Spleen (tissue), 7 donors: ENCODE data around the gene RNF167.

ENCODE experiments used
- CTCF ChIP-seq, 11 experiments: fragments of 200-600 bp in 7 of 11; fragments of 450-650 bp in 4 of 11; sonication (generic) in 4 of 11; IDR thresholded peaks in 8 of 11; conservative IDR thresholded peaks in 3 of 11; 1 replicate in 7 of 11; 2 replicates in 4 of 11; pipeline versions ENCODE4 v1.4.0 to v1.8.0; 2016 to 2021; ENCODE audit warnings: antibody characterized with exemption in 11 of 11, inconsistent platforms in 4 of 11, mild to moderate bottlenecking in 1 of 11
- POLR2A ChIP-seq, 3 donors: fragments of 450-650 bp; IDR thresholded peaks; one replicate each; pipeline ENCODE4 v1.5.1; 2017; ENCODE audit warnings: antibody characterized with exemption in 3 of 3, mild to moderate bottlenecking in 1 of 3
- POLR2AphosphoS5 ChIP-seq, 3 donors: sonication (generic); formaldehyde crosslinking; IDR thresholded peaks; one replicate each; pipeline ENCODE4 v1.5.1; 2017; ENCODE audit warnings: antibody characterized with exemption in 3 of 3
- donor health status: DM: no; HTN: no; CAD: no; lungs with moderate emphysema.
- donor health status: DM: no; HTN: no; CAD: no.
- donor health status: DM: no; HTN: no; CAD: no.

- no peak for TF ChIP-seq CTCF (IDR thresholded peaks at IDR 0.05 in 8 of 11, conservative IDR thresholded peaks at IDR 0.05 in 3 of 11)
- TF ChIP-seq POLR2A (IDR thresholded peaks at IDR 0.05), result no peak
- no peak for TF ChIP-seq POLR2AphosphoS5 (IDR thresholded peaks at IDR 0.05)
Observed at GRCh38 chr17:4955091-4955490, 15.0 kb downstream of the RNF167 start.
